HG03139 (cell line): Measurements from ENCODE around the gene TPM2.
A peak's percentile ranks its signal among the peaks of the same experiment; 100 is the strongest.

Source experiments
- ATAC-seq: cut with Tn5 transposase; IDR thresholded peaks from one replicate; pipeline ENCODE4 v1.9.1; 2021; ENCODE audit not compliant: unreplicated experiment

Gene TPM2

DNA sequence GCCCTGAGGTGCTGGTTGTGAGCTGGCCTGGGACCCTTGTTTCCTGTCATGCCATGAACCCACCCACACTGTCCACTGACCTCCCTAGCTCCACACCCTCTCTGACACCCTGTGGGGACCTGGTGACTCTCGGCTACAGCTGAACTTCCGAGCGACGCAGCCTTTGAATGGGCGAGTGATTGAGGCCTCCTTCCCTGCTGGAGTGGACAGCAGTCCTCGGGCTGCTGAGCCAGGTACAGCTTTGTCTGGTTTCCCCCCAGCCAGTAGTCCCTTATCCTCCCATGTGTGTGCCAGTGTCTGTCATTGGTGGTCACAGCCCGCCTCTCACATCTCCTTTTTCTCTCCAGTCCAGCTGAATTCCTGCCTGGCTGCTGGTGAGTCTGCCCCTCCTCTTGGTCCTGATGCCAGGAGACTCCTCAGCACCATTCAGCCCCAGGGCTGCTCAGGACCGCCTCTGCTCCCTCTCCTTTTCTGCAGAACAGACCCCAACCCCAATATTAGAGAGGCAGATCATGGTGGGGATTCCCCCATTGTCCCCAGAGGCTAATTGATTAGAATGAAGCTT lies 9.9 kb downstream of the TPM2 start:
- ATAC-seq: no peak

DNA sequence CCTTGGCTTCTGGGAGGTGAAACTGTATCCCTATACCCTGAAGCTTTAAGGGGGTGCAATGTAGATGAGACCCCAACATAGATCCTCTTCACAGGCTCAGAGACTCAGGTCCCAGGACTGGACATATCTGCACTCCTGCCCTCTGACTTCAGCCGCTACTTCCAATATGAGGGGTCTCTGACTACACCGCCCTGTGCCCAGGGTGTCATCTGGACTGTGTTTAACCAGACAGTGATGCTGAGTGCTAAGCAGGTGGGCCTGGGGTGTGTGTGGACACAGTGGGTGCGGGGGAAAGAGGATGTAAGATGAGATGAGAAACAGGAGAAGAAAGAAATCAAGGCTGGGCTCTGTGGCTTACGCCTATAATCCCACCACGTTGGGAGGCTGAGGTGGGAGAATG lies 10.6 kb downstream of the TPM2 start:
- no peak for ATAC-seq

DNA sequence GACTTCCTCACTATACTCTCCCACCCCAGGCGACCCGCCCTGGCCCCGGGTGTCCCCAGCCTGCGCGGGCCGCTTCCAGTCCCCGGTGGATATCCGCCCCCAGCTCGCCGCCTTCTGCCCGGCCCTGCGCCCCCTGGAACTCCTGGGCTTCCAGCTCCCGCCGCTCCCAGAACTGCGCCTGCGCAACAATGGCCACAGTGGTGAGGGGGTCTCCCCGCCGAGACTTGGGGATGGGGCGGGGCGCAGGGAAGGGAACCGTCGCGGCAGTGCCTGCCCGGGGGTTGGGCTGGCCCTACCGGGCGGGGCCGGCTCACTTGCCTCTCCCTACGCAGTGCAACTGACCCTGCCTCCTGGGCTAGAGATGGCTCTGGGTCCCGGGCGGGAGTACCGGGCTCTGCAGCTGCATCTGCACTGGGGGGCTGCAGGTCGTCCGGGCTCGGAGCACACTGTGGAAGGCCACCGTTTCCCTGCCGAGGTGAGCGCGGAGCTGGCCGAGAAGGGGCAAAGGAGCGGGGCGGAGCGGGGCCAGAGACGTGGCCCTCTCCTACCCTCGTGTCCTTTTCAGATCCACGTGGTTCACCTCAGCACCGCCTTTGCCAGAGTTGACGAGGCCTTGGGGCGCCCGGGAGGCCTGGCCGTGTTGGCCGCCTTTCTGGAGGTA lies 13.9 kb downstream of the TPM2 start:
- no peak for ATAC-seq

DNA sequence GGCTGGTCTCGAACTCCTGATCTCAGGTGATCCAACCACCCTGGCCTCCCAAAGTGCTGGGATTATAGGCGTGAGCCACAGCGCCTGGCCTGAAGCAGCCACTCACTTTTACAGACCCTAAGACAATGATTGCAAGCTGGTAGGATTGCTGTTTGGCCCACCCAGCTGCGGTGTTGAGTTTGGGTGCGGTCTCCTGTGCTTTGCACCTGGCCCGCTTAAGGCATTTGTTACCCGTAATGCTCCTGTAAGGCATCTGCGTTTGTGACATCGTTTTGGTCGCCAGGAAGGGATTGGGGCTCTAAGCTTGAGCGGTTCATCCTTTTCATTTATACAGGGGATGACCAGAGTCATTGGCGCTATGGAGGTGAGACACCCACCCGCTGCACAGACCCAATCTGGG lies 14.5 kb downstream of the TPM2 start:
- ATAC-seq: no peak

DNA sequence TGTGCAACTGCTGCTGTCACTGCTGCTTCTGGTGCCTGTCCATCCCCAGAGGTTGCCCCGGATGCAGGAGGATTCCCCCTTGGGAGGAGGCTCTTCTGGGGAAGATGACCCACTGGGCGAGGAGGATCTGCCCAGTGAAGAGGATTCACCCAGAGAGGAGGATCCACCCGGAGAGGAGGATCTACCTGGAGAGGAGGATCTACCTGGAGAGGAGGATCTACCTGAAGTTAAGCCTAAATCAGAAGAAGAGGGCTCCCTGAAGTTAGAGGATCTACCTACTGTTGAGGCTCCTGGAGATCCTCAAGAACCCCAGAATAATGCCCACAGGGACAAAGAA lies 15.7 kb downstream of the TPM2 start:
- ATAC-seq: no peak

DNA sequence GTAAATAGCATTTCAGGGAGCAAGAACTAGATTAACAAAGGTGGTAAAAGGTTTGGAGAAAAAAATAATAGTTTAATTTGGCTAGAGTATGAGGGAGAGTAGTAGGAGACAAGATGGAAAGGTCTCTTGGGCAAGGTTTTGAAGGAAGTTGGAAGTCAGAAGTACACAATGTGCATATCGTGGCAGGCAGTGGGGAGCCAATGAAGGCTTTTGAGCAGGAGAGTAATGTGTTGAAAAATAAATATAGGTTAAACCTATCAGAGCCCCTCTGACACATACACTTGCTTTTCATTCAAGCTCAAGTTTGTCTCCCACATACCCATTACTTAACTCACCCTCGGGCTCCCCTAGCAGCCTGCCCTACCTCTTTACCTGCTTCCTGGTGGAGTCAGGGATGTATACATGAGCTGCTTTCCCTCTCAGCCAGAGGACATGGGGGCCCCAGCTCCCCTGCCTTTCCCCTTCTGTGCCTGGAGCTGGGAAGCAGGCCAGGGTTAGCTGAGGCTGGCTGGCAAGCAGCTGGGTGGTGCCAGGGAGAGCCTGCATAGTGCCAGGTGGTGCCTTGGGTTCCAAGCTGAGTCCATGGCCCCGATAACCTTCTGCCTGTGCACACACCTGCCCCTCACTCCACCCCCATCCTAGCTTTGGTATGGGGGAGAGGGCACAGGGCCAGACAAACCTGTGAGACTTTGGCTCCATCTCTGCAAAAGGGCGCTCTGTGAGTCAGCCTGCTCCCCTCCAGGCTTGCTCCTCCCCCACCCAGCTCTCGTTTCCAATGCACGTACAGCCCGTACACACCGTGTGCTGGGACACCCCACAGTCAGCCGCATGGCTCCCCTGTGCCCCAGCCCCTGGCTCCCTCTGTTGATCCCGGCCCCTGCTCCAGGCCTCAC lies 16.3 kb downstream of the TPM2 start, which contains the start of gene CA9:
Gene CA9, plus strand, starts transcription at position 797 of the 893 bp plus-strand sequence. Its CDS starts 32 bp downstream, at position 829.
- ATAC-seq: no peak

DNA sequence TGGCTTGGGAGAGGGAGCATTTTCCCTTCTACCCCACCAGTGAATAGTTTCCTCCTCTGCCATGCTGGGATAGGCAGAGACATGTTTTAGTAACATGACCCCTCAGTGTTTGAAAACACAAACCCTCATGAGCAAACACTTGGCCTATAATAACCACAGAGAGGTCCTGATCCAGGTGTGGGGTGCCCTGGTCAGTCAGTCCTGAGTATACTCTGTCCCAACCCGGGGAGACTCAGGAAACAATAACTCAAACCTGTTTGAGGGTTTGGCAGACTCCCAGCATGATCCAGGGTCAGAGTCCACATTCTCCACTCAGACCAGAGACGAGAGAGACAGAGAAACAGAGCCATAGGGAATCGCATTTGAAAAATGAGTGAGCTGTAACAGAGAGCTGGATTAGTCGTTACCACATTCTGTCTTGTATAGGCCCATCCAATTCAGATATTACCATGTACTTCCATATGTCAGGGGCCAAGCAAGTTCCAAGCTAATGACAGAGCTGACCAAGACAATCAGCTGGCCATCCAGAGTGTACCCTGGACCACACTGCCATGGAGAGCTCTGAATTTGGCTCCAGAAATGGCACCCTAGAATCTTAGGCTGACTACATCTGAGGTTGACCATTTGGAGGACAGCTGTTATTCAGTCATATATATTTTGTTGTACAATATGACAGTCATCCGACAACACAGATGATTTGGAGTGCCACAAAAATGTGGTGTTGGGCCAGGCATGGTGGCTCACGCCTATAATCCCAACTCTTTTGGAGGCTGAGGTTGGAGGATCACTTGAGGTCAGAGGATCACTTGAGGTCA lies 20.2 kb downstream of the TPM2 start:
- ATAC-seq: no peak

DNA sequence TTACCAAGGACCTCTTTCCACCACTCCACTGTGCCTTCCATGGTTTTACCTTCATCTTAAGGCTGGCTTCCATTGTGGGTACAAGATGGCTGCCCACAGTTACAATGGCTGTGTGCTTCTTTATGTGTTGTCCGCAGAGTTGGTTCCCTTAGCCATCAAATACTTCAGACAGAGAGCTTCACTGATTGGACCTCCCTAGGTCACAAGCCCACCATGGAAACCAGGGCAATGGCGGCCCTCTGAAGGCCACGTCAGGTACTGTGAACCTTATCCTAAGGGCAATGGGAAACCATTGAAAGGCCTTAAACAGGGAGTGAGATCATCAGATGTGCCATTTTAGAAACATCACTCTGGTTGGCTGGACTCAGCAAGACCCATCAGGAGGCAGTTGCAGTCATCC lies 21.8 kb downstream of the TPM2 start:
- ATAC-seq: no peak

DNA sequence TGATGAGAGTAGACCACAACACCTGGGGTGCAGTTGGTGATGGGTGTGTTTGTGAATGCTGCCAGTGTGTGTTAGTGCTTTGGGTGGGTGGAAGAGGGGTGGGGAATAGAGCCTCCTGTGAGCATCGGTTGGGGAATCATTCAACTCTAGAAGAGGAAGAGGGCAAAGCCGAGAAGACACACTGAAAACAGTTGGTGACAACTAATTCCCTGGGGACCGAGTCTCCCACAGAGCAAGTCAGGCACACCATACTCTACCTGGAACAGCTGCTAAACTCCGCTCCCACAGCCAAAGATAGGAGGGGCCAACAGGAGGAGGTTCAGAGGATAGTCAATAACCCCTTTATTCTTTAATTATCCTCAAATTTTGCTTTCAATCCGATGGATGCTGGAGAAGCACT lies 23.2 kb downstream of the TPM2 start:
- no peak for ATAC-seq

DNA sequence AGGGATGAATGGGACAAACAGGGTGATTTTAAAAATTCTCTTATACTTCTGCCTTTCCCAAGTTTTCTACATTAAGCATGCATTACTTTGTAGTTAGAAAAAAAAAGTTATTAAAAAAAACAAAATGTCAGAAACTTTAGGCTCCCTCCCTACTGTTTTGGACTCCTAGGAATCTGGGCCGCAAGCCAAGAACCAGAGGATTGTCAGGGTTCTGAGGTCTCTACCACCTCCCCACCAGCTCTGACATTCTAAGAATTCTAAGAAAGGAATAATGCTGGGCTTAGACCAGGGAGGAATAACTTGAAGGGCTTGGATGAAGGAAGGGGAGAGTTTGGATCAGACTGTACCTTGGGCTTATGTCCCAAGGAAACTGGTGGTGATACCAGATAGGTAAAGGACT lies 23.7 kb downstream of the TPM2 start:
- ATAC-seq: no peak

DNA sequence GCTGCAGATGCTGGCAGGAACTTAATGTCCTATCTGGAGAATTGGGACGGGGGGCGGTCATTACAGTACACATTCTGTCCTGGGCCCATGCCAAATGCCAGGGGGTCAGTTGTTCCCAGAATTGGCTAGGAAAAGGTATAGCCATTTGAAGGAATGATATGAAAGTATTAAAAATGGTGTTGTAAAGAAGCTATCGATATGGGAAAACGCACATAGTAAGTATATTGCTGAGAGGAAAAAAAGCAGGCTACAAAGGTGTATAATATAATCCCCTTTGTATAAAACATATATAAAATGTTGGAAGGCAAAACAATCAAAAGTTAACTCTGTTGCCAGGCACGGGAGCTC lies 24.3 kb downstream of the TPM2 start:
- ATAC-seq: no peak

DNA sequence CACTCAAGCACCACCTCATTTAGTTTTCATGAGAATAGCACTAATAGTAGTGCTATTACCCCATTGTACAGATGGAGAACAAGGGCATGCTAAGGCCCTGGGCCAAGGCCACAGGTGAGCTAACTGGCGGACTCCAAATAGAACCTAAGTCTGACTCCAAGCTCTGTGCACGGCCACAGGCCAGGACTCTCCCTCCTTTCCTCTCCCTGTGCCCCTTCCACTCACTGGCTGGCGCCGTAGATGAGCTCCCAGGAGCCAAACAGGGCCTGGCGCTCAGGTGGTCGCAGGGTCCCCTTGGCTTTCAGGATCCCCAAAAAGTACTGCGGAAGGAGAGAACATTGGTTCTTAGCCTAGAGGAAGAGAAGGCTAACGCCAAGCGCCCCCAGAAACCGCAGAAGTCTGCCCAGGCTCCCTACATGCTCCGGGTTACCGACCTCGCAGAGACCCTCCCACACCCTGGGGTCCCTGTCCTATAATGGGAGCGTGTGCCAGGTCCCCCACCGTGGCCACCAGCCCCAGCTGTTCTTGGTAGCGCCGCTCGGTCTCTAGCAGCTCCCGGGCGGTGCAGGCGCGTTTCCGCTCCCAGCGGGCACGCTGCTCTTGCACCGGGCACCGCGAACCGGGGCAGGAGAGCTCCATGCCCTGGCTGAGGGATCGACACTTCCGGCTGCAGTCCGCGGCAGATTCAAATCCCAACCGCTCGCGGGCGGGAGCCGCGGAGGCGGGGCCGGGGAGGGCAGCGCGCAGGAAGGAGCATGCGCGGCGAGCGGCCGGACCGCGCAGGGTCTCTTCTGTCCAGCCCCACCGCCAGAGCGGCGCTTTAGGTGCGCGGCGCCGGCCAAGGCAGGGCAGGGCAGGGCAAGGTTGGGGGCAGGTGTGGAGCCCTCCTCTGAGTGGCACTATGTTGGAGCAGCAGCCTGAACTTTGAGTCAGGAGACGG lies 24.9 kb downstream of the TPM2 start, which contains the start of gene ARHGEF39:
Gene ARHGEF39, minus strand, starts transcription at position 665 of the 940 bp plus-strand sequence. Its CDS starts 26 bp downstream, at position 639.
- ATAC-seq: peak; percentile 71

DNA sequence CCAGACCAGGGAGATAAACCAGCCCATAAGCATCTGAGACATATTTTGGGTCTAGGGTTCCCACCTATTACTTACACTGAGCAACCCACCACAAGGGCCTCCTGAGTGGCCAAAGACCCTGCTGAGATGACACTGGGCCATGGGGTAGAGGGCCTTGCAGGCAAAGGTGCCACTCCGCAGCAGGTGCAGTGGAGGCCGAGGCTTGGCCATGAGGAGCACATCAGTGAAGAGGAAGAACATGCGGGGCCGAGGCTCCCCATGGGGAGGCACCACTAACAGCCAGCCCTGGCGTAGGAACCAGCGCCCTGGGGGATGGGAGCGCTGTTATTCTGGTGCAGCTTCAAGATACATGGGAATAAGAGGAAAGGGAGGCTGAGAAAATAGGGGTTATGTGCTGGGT lies 27.3 kb downstream of the TPM2 start:
- no peak for ATAC-seq

DNA sequence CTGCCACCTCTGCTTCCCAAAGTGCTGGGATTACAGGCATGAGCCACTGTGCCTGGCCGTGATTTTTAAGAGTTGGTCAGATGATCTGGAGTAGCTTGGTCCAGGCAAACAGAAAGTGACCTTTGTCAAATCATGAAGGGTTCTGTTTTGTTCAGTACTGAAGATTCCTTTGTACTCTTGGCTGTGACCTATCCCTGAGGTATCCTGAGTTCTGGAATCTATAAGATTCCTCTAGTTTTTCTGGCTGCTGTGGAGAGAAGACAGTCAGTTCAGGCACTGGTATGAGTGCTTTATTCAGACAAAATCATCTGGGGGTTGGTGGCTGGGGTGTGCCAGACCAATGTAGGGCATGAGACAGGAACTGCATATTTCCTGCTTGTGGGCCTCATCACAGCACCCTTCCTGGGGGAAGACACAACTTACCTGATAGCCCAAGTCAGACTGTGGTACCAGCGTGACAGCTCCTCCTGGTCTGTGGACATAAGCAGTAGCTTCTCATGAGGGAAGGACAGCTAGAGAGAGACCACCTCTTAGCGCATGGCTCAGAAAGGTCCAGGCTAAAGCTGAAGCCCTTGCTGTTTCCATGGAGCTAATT lies 27.9 kb downstream of the TPM2 start:
- ATAC-seq: no peak

DNA sequence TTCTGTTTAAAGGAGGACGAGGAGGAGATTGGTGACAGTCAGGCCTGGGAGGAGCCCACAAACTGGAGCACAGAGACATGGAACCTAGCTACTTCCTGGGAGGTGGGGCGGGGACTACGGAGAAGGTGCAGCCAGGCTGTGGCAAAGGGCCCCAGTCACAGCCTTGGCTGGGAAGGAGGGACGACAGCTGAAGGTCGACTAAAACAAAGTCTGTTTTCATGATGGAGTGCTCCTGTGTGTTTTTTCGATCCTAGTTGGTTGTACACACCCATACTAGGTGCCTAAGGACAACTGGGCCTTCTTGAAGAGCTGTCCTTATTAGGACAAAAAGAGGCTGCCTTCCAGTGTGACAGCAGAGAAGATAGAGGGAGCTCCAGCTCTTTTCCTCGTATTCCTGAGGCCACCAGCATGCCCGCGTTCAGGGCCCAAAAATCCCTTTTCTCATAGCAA lies 28.7 kb downstream of the TPM2 start:
- no peak for ATAC-seq

DNA sequence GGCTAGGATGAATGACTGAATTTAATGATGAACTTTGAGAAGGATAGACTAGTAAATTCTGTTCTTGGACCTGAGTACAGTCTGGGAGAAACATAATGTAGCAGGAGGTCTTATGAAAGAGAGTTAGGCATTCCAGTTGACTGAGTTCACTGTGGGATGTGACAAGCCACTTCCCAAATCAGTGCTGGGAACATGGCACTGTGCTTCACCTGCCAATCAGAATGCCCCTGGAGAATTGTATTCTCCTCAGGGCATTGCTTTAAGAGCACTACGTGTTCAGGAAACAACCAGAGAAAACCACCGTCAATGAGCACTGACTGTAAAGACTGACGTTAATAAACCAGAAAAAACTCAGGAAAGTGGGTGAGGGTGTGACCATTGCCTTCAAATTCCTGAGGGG lies 30.4 kb downstream of the TPM2 start:
- no peak for ATAC-seq

DNA sequence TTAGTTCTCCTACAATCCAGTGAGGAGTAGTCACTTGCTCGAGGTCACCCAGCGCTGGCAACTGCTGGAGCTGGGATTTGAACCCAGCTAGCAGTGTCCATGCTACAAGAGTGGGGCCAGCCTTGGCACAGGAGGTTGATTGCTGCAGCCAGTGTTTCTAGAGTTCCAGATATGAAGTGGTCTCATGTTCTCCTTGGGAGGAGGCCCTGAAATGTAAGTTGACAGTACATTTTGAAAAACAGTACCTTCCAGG lies 30.8 kb downstream of the TPM2 start:
- no peak for ATAC-seq

DNA sequence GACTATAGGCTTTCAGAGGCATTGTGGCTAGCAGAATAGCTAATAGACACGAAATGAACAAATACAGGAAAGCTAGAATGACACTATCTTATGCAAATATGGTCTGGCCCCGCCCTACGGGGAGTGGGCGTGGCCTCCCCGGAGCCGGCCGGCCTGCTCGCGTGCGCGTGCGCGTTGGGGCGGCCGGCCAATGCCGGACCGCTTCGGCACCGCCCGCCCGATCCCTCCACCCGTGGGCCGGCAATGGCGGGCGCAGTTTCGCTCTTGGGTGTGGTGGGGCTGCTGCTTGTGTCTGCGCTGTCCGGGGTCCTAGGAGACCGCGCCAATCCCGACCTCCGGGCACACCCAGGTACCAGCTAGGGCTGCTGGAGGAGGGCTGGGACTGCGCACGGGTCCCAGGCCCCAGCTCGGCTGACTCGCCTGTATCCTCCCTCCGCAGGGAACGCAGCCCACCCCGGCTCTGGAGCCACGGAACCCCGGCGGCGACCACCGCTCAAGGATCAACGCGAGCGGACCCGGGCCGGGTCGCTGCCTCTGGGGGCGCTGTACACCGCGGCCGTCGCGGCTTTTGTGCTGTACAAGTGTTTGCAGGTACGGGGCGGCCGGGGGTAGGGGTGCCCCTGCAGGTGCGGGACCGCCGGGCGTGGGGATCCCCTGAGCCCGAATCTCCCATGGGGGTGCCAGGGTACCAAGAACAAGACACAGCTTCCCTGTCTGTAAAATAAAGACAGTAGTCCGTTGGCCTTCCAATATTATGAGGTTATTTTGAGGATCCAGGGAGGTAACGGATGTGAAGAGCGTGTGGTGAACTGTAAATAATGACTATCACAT lies 31.4 kb downstream of the TPM2 start, which contains the start of gene CCDC107:
Gene CCDC107, plus strand, starts transcription at position 156 of the 831 bp plus-strand sequence. Its CDS starts 88 bp downstream, at position 244.
- peak; percentile 54 for ATAC-seq

DNA sequence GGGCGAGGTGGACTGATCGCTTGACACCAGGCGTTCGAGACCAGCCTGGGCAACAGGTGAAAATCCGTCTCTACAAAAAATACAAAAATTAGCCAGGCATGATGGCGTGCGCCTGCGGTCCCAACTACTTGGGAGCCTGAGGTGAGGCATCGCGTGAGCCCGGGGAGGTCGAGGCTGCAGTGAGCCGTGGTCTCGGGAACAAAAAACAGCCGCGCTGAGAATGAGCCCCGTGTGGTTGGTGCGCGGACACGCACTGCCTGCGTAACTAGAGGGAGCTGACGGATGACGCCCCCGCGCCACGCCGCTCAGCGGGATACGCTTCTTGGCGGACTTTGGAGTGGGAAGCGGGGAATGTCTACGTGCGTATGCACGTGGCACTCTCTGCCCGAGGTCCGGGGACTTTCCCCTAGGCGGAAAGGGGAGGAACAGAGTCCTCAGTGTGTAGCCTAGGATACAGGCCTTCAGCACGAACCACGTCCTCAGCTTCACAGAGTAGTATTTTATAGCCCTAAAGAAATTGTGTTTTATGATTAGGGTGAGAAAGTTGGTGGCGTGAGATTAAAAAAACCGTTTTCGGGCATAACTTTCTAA lies 32.1 kb downstream of the TPM2 start, which contains the start of gene RMRP:
Gene RMRP, minus strand, starts transcription at position 474 of the 591 bp plus-strand sequence.
- ATAC-seq: peak; percentile 78
